Heart right ventricle (tissue), 16 donors: Measurements from ENCODE around the gene PUSL1. TPM values are rescaled to one million over a fixed set of nuclear protein-coding genes. Genes with fewer than 3 reads are reported as not detected.

Experiments used
- ATAC-seq, 8 donors: fragments of 200-7000 bp; cut with Tn5 transposase; one replicate each; pipeline ENCODE4 v1.9.1; 2020; ENCODE audit warnings: mild to moderate bottlenecking in 8 of 8, moderate library complexity in 8 of 8, moderate number of reproducible peaks in 1 of 8
- DNase-seq, 2 donors: peaks; one replicate each; pipeline ENCODE4 v3.0.0-alpha.2; 2020
- H3K27ac ChIP-seq, 10 donors: fragments of 200-600 bp; sonication (generic) in 2 of 10; one replicate each; pipeline versions ENCODE4 v1.5.0 to v1.8.0; 2020 to 2022; ENCODE audit warnings: mild to moderate bottlenecking in 3 of 10
- H3K27me3 ChIP-seq, 7 donors: fragments of 200-600 bp; one replicate each; pipeline ENCODE4 v1.8.0; 2021 to 2022; ENCODE audit warnings: mild to moderate bottlenecking in 2 of 7
- H3K36me3 ChIP-seq, 9 donors: fragments of 200-600 bp; sonication (generic) in 1 of 9; one replicate each; pipeline versions ENCODE4 v1.5.0 to v1.8.0; 2020 to 2022; ENCODE audit warnings: mild to moderate bottlenecking in 2 of 9
- H3K4me1 ChIP-seq, 9 donors: fragments of 200-600 bp; sonication (generic) in 1 of 9; one replicate each; pipeline versions ENCODE4 v1.5.0 to v1.8.0; 2020 to 2022; ENCODE audit warnings: mild to moderate bottlenecking in 4 of 9
- H3K4me3 ChIP-seq, 10 donors: fragments of 200-600 bp; sonication (generic) in 2 of 10; one replicate each; pipeline versions ENCODE4 v1.5.0 to v1.8.0; 2020 to 2022; ENCODE audit warnings: mild to moderate bottlenecking in 7 of 10, moderate library complexity in 2 of 10
- H3K9me3 ChIP-seq, 11 donors: fragments of 200-600 bp in 10 of 11; sonication (generic) in 2 of 11; one replicate each; pipeline versions ENCODE4 v1.5.0 to v1.8.0; 2013 to 2022; ENCODE audit warnings: mild to moderate bottlenecking in 2 of 11, control low read depth in 1 of 11, moderate library complexity in 1 of 11
- CTCF ChIP-seq, 9 donors: fragments of 200-600 bp; sonication (generic) in 2 of 9; IDR thresholded peaks; one replicate each; pipeline versions ENCODE4 v1.5.0 to v1.8.0; 2021 to 2022; ENCODE audit warnings: antibody characterized with exemption in 9 of 9, mild to moderate bottlenecking in 5 of 9, moderate library complexity in 1 of 9
- WGBS, 2 donors: extraction: QIAGEN DNeasy Blood & Tissue Kit; methylation state at CpG; one replicate each; pipeline ENCODE4 v1.1.7; 2013; ENCODE audit warnings: inconsistent platforms in 1 of 2; 5-methylcytosine and 5-hydroxymethylcytosine counted together
- intact Hi-C, 10 donors: fragments of 100-400 bp; cut with DNase I; formaldehyde crosslinking; loops; one replicate each; pipeline versions ENCODE4 v1.11.1 to v1.14.2; 2022
- polyA plus RNA-seq, 2 donors: library from polyadenylated mRNA; stranded (reverse); fragments of 200-250 nt; gene quantifications; one replicate each; pipeline ENCODE4 v1.2.3, GENCODE V29; 2013
- total RNA-seq, 10 donors: library from RNA; stranded (reverse); fragmentation: NEBNext Ultra II Directional in 3 of 10; extraction: Animal tissue kit (Norgen Biotek cat#: 25700) in 3 of 10; gene quantifications; one replicate each; pipeline versions ENCODE4 v1.2.1 to v1.2.4, GENCODE V29; 2021 to 2023
- donor health status: Arrhythmogenic right ventricular cardiomyopathy.
- donor health status: ischemic (EF 13 %, LVEDD 7.1; RV severe dilation, severe dysfunction).
- donor health status: healthy with polysubstance abuse.
- donor health status: DM: no; HTN: yes; CAD: no.
- donor health status: DM: no; HTN: no; CAD: no.
- donor health status: ischemic (EF 25% LVEDD 6.9; RV normal size, moderate dysfunction).
- donor health status: ischemic (EF 25% LVEDD 5.7; RV mildly dilated, moderate dysfunction).
- donor health status: healthy.
- donor health status: DM: yes; HTN: yes; CAD: no.
- donor health status: Ischemic cardiomyopathy.
- donor health status: ischemic (EF 35%, LVEDD 5.7; RV mildly dilated, moderate dysfunction).
- donor health status: nonischemic (EF 11% LVEDD 7.7; RV severe dilation, severe dysfunction).
- donor health status: DM: yes; HTN: yes; CAD: no.
- donor health status: PGD.
- donor health status: ischemic (EF 29% LVEDD 5.4; RV normal size, mild dysfunction).
- donor health status: nonischemic (EF 23%, LVEDD 6.1; RV moderate dilation, normal function).

The PUSL1 gene
- total and polyA plus RNA-seq, 12 donors: 5.6 to 17.8 (median 9.1) TPM

GRCh38 chr1:1293263-1294249, 14.8 kb upstream of the PUSL1 start:
- peaks cover 0 to 13% (median 7%) of the 10 kb centered on the region in 9 donors for H3K4me1 ChIP-seq
- H3K36me3 ChIP-seq: peaks cover 0 to 44% (median 16%) of the 10 kb centered on the region in 9 donors
- H3K9me3 ChIP-seq: no peaks in the 10 kb centered on the region
- WGBS, 2 donors: 83 to 88% methylated on average over 70 to 94 of the region's 94 CpGs
- no peak overlapping the region for H3K27ac ChIP-seq
- TF ChIP-seq CTCF (IDR thresholded peaks at IDR 0.05): no peak
- ATAC-seq: no peak
- H3K4me3 ChIP-seq: no peak overlapping the region
- intact Hi-C loops: loop anchor here in 5 of 10 donors (5.0 to 10.0 kb wide), 4 partner anchors 169 to 269 kb away; partner anchors contain the start of gene AGRN (in 1 of the 5)
- no peaks in the 10 kb centered on the region for H3K27me3 ChIP-seq
- no peak for DNase-seq

GRCh38 chr1:1294250-1294890, 14.0 kb upstream of the PUSL1 start:
- no peak for ATAC-seq
- Histone ChIP-seq H3K4me3 (no peak overlapping the region), H3K9me3 (no peaks in the 10 kb centered on the region), H3K4me1 (peaks cover 0 to 20% (median 7%) of the 10 kb centered on the region in 9 donors), H3K27ac (no peak overlapping the region), H3K27me3 (no peaks in the 10 kb centered on the region), H3K36me3 (peaks cover 0 to 52% (median 16%) of the 10 kb centered on the region in 9 donors)
- DNase-seq: no peak
- 88 to 90% methylated on average over 41 to 58 of the region's 58 CpGs for WGBS, 2 donors
- no peak for TF ChIP-seq CTCF (IDR thresholded peaks at IDR 0.05)
- intact Hi-C loops: loop anchor here in 5 of 10 donors (5.0 to 10.0 kb wide), 4 partner anchors 170 to 270 kb away; partner anchors contain the start of gene AGRN (in 1 of the 5)

GRCh38 chr1:1295154-1295923, 13.1 kb upstream of the PUSL1 start:
- no peak for TF ChIP-seq CTCF (IDR thresholded peaks at IDR 0.05)
- peaks cover 0 to 20% (median 7%) of the 10 kb centered on the region in 9 donors for H3K4me1 ChIP-seq
- WGBS, 2 donors: 93 to 96% methylated on average over 35 of the region's 35 CpGs
- no peaks in the 10 kb centered on the region for H3K9me3 ChIP-seq
- no peaks in the 10 kb centered on the region for H3K27me3 ChIP-seq
- no peak overlapping the region for H3K27ac ChIP-seq
- peaks cover 0 to 61% (median 16%) of the 10 kb centered on the region in 9 donors for H3K36me3 ChIP-seq
- intact Hi-C loops: loop anchor here in 3 of 10 donors (10.0 kb wide), 3 partner anchors 171 to 271 kb away; partner anchors contain the start of gene AGRN (in 1 of the 3)
- H3K4me3 ChIP-seq: no peak overlapping the region
- ATAC-seq (no peak), DNase-seq (no peak)
